ENCODE data around the gene CFAP299. TPM values are rescaled to one million over a fixed set of nuclear protein-coding genes. Genes with fewer than 3 reads are reported as not detected.

The CFAP299 gene
- total RNA-seq, 1 donor from 2014 or later: 5.1 TPM

DNA sequence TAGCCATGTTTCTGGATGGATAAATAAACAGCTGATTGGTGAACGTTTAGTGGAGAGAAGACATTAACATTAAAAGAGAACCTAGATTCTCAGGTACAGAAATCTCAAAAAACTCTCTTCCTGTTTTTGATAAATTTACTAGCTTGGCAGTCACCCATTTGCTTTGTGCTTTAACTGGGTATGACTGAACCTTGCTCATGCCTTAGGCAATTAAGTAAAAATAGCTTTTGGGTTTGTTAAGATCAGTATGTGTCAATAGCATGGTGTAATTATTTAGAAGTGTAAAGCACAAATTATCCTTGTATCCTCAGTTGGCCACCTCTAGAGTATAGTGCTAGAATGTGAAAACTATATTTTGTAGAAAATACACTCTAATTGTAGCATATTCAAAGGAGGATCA lies 200.0 kb downstream of the CFAP299 start:
- DNase-seq (no peak), ATAC-seq (no peak)
- no peaks in the 10 kb centered on the region for H3K4me1 ChIP-seq
- no peak for TF ChIP-seq CTCF (IDR thresholded peaks at IDR 0.05)
- no peak overlapping the region for H3K4me3 ChIP-seq
- no peaks in the 10 kb centered on the region for H3K36me3 ChIP-seq
- no peaks in the 10 kb centered on the region for H3K27me3 ChIP-seq (ENCODE audit: low read depth)
- intact Hi-C loops (cut with DNase I): no loop called here
- no peaks in the 10 kb centered on the region for H3K9me3 ChIP-seq
- H3K27ac ChIP-seq: no peak overlapping the region

- no peak overlapping the region for H3K27ac ChIP-seq
- no peak for TF ChIP-seq CTCF (IDR thresholded peaks at IDR 0.05)
- ATAC-seq: no peak
- DNase-seq: no peak
- no peaks in the 10 kb centered on the region for H3K4me1 ChIP-seq
- no peaks in the 10 kb centered on the region for H3K9me3 ChIP-seq
- H3K36me3 ChIP-seq: no peaks in the 10 kb centered on the region
- no peak overlapping the region for H3K4me3 ChIP-seq
- H3K27me3 ChIP-seq (ENCODE audit: low read depth): no peaks in the 10 kb centered on the region
- intact Hi-C loops (cut with DNase I): no loop called here
These were observed 202.9 kb downstream of the CFAP299 start for GRCh38 chr4:80538276-80538926.

DNA sequence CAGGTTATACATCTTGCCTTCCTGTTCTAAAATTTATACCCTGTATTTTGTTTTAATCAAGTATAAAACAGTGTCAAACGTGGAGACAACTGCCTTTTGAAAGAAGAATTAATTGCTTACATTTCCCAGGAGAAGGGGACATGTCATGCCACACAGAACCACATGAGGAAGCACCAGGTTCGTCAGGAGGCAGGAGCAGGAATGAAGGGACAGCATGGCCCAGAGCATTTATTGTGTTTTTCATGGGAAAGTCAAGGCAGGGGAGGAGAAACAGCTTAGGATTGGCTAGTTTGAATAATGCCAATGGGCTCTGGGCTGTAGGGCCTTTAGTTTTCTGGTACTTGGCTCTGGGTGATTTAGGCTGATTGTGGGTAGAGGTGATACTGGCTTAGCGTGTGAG lies 203.7 kb downstream of the CFAP299 start:
- no peaks in the 10 kb centered on the region for H3K36me3 ChIP-seq
- H3K27ac ChIP-seq: no peak overlapping the region
- no peaks in the 10 kb centered on the region for H3K9me3 ChIP-seq
- ATAC-seq (no peak), DNase-seq (no peak)
- H3K4me1 ChIP-seq: no peaks in the 10 kb centered on the region
- H3K27me3 ChIP-seq (ENCODE audit: low read depth): no peaks in the 10 kb centered on the region
- no peak overlapping the region for H3K4me3 ChIP-seq
- intact Hi-C loops (cut with DNase I): no loop called here
- TF ChIP-seq CTCF (IDR thresholded peaks at IDR 0.05): no peak

GRCh38 chr4:80540349-80540748 lies 204.8 kb downstream of the CFAP299 start:
- intact Hi-C loops (cut with DNase I): no loop called here

DNA sequence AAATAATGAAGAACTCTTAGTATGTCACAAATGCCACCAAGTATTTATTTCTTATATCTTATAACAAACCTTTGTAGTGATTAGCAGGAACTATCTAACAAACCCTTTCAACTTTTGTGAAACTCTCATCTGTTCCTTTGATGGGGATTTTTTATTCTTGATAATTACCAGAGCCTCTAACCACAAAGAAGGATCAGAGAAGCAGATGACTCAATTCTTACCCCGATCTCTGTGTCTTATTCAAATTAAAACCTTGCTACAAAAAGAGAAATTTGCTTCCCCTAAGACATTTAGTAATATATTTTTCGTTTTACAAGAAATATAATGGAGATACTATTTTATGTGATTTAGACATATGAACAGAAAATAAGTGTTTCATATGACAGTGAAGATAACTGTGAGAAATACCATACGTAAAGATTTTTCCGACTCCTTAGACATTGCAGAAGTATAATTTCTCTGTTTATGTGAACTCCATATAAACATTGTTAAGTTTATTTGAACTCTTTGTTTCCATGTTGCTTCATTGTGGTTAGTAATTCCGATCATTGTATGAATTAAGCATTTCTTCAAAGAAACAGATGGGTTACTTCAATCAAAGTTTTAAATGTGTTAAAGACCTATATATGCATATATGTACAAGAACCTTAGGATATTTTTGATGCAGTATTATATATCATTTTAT lies 205.4 kb downstream of the CFAP299 start:
- no peak overlapping the region for H3K4me3 ChIP-seq
- intact Hi-C loops (cut with DNase I): no loop called here
- ATAC-seq (no peak), DNase-seq (no peak)
- H3K9me3 ChIP-seq: no peaks in the 10 kb centered on the region
- H3K36me3 ChIP-seq: no peaks in the 10 kb centered on the region
- H3K4me1 ChIP-seq: no peaks in the 10 kb centered on the region
- H3K27ac ChIP-seq: no peak overlapping the region
- TF ChIP-seq CTCF (IDR thresholded peaks at IDR 0.05): no peak
- no peaks in the 10 kb centered on the region for H3K27me3 ChIP-seq (ENCODE audit: low read depth)

More at GRCh38 chr4:80540349-80540748, 204.8 kb downstream of the CFAP299 start:
- ATAC-seq: no peak
- Histone ChIP-seq H3K27ac (no peak overlapping the region), H3K36me3 (no peaks in the 10 kb centered on the region), H3K9me3 (no peaks in the 10 kb centered on the region), H3K4me1 (no peaks in the 10 kb centered on the region), H3K27me3 (ENCODE audit: low read depth) (no peaks in the 10 kb centered on the region), H3K4me3 (no peak overlapping the region)
- TF ChIP-seq CTCF (IDR thresholded peaks at IDR 0.05): no peak
- DNase-seq: no peak
